Right lobe of liver (tissue), 6 donors: ENCODE measurements around the gene TARBP1. TPM values are rescaled to one million over a fixed set of nuclear protein-coding genes. Genes with fewer than 3 reads are reported as not detected.

Source experiments
- ATAC-seq, 4 donors: fragments of 200-7000 bp; cut with Tn5 transposase; one replicate each; pipeline ENCODE4 v1.9.1; 2020; ENCODE audit warnings: mild to moderate bottlenecking in 4 of 4, moderate library complexity in 4 of 4
- DNase-seq, 3 donors: peaks; one replicate each; pipeline ENCODE4 v3.0.0-alpha.2; 2020
- H3K27ac ChIP-seq, 3 donors: fragments of 200-600 bp; one replicate each; pipeline ENCODE4 v1.8.0; 2022
- H3K27me3 ChIP-seq, 2 donors: fragments of 200-600 bp; one replicate each; pipeline ENCODE4 v1.8.0; 2022
- H3K36me3 ChIP-seq, 4 donors: fragments of 200-600 bp; sonication (generic) in 1 of 4; one replicate each; pipeline versions ENCODE4 v1.5.1 to v1.8.0; 2017 to 2022; ENCODE audit warnings: control low read depth in 1 of 4
- H3K4me1 ChIP-seq, 4 donors: fragments of 200-600 bp; sonication (generic) in 1 of 4; one replicate each; pipeline versions ENCODE4 v1.5.1 to v1.8.0; 2017 to 2022; ENCODE audit warnings: control low read depth in 1 of 4
- H3K4me3 ChIP-seq, 3 donors: fragments of 200-600 bp; one replicate each; pipeline ENCODE4 v1.8.0; 2022
- H3K9me3 ChIP-seq, 4 donors: fragments of 200-600 bp; sonication (generic) in 1 of 4; one replicate each; pipeline versions ENCODE4 v1.5.1 to v1.8.0; 2017 to 2022; ENCODE audit warnings: control low read depth in 1 of 4
- POLR2A ChIP-seq: fragments of 450-650 bp; IDR thresholded peaks from one replicate; pipeline ENCODE4 v1.6.1; 2017; ENCODE audit warnings: antibody characterized with exemption, mild to moderate bottlenecking
- WGBS: methylation state at CpG from one replicate; pipeline ENCODE4 v1.1.6; 2018; ENCODE audit warnings: low coverage, low lambda C conversion rate; ENCODE audit not compliant: insufficient coverage; ENCODE audit errors: missing lambda C conversion rate; 5-methylcytosine and 5-hydroxymethylcytosine counted together
- intact Hi-C, 2 donors: fragments of 100-400 bp; cut with DNase I; formaldehyde crosslinking; loops; one replicate each; pipeline versions ENCODE4 v1.11.2 to v1.14.1; 2022
- total RNA-seq, 6 experiments: library from RNA; depleted of rRNA in 2 of 6; stranded (reverse); fragments of >200 nt in 2 of 6; fragmentation: NEBNext Ultra II Directional in 3 of 6; extraction: Animal tissue kit (Norgen Biotek cat#: 25700) in 3 of 6; gene quantifications; one replicate each; pipeline versions ENCODE4 v1.1.0 to v1.2.4, GENCODE V29; 2016 to 2023
- TF ChIP-seq, protein P1 (sequence below), 4 donors: fragments of 200-600 bp in 3 of 4; fragments of 450-650 bp in 1 of 4; IDR thresholded peaks; one replicate each; pipeline versions ENCODE4 v1.5.1 to v1.8.0; 2016 to 2022; ENCODE audit warnings: antibody characterized with exemption in 4 of 4, mild to moderate bottlenecking in 2 of 4
- donor health status: DM: no; HTN: yes; CAD: no.
- donor health status: DM: no; HTN: no; CAD: no.
- donor health status: DM: no; HTN: no; CAD: no.
- donor health status: DM: no; HTN: yes; CAD: no.
- donor health status: DM: no; HTN: yes; CAD: no.

Gene TARBP1
- total RNA-seq, 6 experiments from 2014 or later = 7.2 to 16.7 (median 8.0) TPM

DNA sequence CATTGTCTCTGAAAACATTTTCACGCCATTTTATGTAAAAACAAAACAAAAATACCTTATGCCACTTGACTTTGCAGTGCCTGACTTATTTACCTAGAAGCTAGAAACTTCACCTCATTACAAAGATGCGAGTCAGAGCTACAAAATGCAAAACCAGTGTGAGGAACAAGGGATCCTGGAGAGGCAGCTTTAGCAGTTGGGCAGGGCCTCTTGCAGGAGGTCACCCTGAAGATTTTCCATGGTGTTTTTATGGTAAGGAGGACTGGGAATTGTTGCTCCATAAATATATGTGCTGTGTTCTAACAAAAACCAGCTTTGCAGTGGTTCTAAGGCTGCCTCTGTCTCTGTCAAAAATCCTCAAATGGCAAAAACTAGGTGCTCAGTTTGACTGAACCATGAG, 36.4 kb upstream of the TARBP1 start:
- TF ChIP-seq, protein P1, sequence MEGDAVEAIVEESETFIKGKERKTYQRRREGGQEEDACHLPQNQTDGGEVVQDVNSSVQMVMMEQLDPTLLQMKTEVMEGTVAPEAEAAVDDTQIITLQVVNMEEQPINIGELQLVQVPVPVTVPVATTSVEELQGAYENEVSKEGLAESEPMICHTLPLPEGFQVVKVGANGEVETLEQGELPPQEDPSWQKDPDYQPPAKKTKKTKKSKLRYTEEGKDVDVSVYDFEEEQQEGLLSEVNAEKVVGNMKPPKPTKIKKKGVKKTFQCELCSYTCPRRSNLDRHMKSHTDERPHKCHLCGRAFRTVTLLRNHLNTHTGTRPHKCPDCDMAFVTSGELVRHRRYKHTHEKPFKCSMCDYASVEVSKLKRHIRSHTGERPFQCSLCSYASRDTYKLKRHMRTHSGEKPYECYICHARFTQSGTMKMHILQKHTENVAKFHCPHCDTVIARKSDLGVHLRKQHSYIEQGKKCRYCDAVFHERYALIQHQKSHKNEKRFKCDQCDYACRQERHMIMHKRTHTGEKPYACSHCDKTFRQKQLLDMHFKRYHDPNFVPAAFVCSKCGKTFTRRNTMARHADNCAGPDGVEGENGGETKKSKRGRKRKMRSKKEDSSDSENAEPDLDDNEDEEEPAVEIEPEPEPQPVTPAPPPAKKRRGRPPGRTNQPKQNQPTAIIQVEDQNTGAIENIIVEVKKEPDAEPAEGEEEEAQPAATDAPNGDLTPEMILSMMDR (IDR thresholded peaks at IDR 0.05) = no peak
- no peak for TF ChIP-seq POLR2A
- ATAC-seq (no peak), DNase-seq (no peak)
- Histone ChIP-seq H3K27me3 (no peaks in the 10 kb centered on the region), H3K36me3 (no peaks in the 10 kb centered on the region), H3K4me3 (no peak overlapping the region), H3K9me3 (no peaks in the 10 kb centered on the region), H3K4me1 (peaks cover 0 to 26% (median 4%) of the 10 kb centered on the region in 4 donors), H3K27ac (peak overlapping the region; percentile 1 to 97 (median 21))
- 80% methylated on average over 2 of the region's 2 CpGs for WGBS
- intact Hi-C loops = no loop called here

DNA sequence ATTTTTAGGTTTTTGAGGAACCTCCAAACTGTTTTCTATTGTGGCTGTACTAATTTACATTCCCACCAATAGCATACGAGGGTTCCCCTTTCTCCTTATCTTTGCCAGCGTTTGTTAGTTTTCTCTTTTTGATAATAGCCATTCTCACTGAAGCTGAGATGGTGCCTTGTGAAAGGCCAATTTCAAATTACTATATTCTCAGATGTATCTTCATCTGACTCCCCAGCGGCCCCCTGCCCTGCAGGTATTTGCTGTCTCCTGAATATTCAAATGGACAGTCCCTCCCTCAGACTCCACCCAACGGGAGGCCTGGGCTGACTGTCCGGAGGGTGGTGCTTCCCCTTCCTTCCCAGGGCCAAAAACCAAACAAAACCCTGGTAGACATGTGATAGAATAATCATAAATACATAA, 33.5 kb upstream of the TARBP1 start:
- Histone ChIP-seq H3K36me3 (no peaks in the 10 kb centered on the region), H3K9me3 (no peaks in the 10 kb centered on the region), H3K4me3 (no peak overlapping the region), H3K27me3 (no peaks in the 10 kb centered on the region), H3K27ac (no peak overlapping the region), H3K4me1 (peaks cover 0 to 25% (median 10%) of the 10 kb centered on the region in 4 donors)
- intact Hi-C loops = no loop called here
- WGBS = 59% methylated on average over 5 of the region's 5 CpGs
- TF ChIP-seq, protein P1 (IDR thresholded peaks at IDR 0.05) = no peak
- no peak for TF ChIP-seq POLR2A
- peak in 1 of 3 donors; percentile 40 for DNase-seq
- peak in 1 of 4 donors; percentile 10 for ATAC-seq

DNA sequence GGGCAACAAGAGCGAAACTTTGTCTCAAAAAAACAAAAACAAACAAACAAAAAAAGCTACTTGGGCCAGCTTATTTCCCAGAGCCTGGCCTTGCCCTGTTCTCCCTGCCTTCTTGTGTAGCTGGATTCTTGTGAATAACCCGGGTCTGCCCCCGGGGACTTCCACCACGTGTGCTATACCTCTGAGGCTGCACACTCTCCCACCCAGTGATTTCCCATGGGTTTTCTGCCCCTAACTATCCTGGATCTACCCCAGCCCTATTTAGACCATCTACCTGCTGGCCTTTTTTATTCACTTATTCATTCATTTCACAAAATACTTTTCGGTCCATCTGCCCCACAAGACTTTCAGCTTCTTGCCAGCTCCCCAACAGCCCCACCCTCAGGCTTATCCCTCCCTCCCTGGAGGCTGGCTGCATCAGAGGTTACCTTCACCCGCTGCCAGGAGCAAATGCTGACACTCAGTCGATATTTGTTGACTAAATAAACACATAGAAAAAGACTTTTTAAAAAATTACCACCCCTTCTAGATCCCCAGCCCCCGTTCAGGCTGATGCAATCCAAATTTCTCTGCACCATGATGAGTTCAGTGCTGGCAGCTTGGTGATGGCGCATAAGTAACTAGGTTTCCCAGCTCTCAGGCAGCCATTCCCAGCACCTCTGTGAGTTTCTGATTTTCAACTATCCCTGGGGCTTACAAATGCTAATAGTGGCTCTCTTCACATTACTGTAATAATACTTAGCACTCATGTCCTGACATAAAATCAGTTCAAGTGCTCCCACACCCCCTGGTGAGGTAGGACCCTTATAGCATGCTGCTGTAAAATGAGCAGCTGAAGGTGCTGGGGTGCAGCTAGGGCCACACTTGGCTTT, 30.7 kb upstream of the TARBP1 start:
- Histone ChIP-seq H3K36me3 (no peaks in the 10 kb centered on the region), H3K9me3 (no peaks in the 10 kb centered on the region), H3K4me3 (no peak overlapping the region), H3K4me1 (peaks cover 0 to 25% (median 7%) of the 10 kb centered on the region in 4 donors), H3K27ac (peak overlapping the region; percentile 37 to 89 (median 88)), H3K27me3 (no peaks in the 10 kb centered on the region)
- TF ChIP-seq, protein P1 (IDR thresholded peaks at IDR 0.05) = no peak
- no peak for TF ChIP-seq POLR2A
- ATAC-seq (peak; percentile 87 to 93 (median 90)), DNase-seq (peak; percentile 64 to 88 (median 85))
- 20% methylated on average over 8 of the region's 9 CpGs for WGBS
- intact Hi-C loops = no loop called here

DNA sequence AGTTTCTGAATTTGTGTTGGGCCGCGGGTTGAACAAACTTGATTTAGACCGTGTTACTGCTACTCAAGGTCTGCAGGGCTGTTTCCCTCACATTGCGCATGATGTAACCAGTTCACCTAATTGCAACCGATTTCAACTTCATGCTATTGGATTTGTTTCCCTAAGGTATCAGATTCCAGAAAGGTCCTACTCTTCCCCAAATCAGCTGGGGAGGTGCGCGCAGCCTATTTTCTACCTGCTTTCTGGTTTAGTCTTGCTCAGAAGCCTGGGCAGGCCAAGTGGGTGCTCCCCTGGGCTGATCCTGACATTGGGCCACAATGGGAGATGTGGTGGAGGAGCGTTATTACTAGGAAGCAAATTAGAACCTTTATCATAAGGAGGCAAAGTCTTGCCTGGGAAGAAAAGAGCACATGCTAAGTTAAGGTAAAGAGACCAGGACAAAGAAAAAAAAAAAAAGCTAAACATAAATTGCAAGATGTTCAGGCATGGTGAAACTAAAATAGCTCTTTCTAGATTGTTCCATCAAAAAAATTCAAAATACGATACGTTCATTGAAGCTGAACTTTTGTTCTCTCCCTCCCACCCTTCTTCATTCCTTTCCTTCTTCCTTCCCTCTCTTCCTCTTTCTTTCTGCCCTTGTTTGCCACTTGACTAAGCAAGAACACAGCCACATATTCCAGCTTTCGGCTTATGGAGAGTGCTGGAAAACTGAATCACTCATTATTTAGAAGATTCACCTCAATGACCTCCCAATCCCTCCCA, 28.8 kb upstream of the TARBP1 start:
- 77% methylated on average over 11 of the region's 11 CpGs for WGBS
- Histone ChIP-seq H3K36me3 (no peaks in the 10 kb centered on the region), H3K27ac (peak overlapping the region in 2 of 3 donors; percentile 88 to 89), H3K4me3 (no peak overlapping the region), H3K9me3 (no peaks in the 10 kb centered on the region), H3K4me1 (peaks cover 0 to 31% (median 10%) of the 10 kb centered on the region in 4 donors), H3K27me3 (no peaks in the 10 kb centered on the region)
- intact Hi-C loops = no loop called here
- ATAC-seq = no peak
- TF ChIP-seq, protein P1 (IDR thresholded peaks at IDR 0.05) = no peak
- TF ChIP-seq POLR2A = no peak
- DNase-seq = no peak
